Duodenal mucosa (tissue), 2 donors: ENCODE results near the gene ASTN2.

Source experiments
- H3K27ac ChIP-seq: one replicate; pipeline ENCODE4 v1.7.0; 2013; ENCODE audit warnings: low read depth, low read length
- H3K27me3 ChIP-seq, 2 donors: one replicate each; pipeline ENCODE4 v1.7.0; 2013; ENCODE audit warnings: low read length in 2 of 2, control low read depth in 1 of 2; ENCODE audit not compliant: insufficient read depth in 2 of 2, control insufficient read depth in 1 of 2
- H3K36me3 ChIP-seq, 2 donors: one replicate each; pipeline ENCODE4 v1.7.0; 2013; ENCODE audit warnings: low read length in 2 of 2, control low read depth in 1 of 2; ENCODE audit not compliant: insufficient read depth in 2 of 2, control insufficient read depth in 1 of 2
- H3K4me1 ChIP-seq, 2 donors: one replicate each; pipeline ENCODE4 v1.7.0; 2013; ENCODE audit warnings: low read length in 2 of 2, control low read depth in 1 of 2; ENCODE audit not compliant: insufficient read depth in 2 of 2, control insufficient read depth in 1 of 2
- H3K4me3 ChIP-seq, 2 donors: one replicate each; pipeline ENCODE4 v1.7.0; 2013; ENCODE audit warnings: low read length in 2 of 2, low read depth in 1 of 2
- H3K9ac ChIP-seq, 2 donors: one replicate each; pipeline ENCODE4 v1.7.0; 2013; ENCODE audit warnings: low read length in 2 of 2, low read depth in 1 of 2
- H3K9me3 ChIP-seq, 2 donors: one replicate each; pipeline ENCODE4 v1.7.0; 2013; ENCODE audit warnings: low read length in 2 of 2, control low read depth in 1 of 2; ENCODE audit not compliant: control insufficient read depth in 1 of 2

ASTN2 gene

DNA sequence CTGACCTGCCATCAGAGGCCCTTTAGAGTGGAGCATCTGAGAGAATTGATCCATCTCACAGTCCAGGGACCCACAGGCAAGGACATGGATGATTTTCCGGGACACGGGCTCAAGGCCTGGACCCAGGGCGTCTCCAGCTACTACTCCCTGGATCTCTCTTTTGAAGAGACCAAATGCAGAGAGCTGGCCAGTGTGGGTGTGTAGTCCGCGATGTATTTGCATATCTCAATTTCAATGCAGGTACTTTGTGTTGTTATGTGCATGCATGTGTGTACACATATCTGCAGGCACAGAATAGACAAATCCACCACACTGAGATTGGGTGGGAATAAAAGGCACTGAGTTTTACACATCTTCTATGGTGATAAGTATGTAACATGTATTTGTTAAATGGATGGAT is 30.8 kb upstream of the ASTN2 start:
- Histone ChIP-seq H3K9ac (no peak overlapping the region), H3K36me3 (no peaks in the 10 kb centered on the region), H3K27me3 (no peaks in the 10 kb centered on the region), H3K4me3 (no peak overlapping the region), H3K27ac (no peak overlapping the region), H3K9me3 (no peaks in the 10 kb centered on the region), H3K4me1 (no peaks in the 10 kb centered on the region)

DNA sequence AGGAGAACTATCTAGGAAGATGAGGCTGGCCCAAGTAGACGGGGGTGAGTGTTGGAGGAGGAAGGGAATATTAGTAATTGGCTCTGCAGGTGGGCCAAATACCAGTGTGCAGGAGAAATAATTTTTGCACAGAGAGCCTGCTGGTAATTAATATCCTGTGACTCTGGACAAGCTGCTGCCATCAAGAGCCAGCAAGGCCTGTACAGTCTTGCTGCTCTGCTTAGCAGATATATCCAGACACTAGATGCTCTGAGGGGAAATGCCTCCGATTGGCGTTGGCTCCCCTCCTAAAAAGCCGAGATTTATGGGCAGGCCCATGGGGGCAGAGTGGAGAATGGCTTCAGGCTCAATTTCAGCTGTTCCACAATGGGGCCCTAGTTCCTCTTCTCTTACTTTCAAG is 29.6 kb upstream of the ASTN2 start:
- H3K9ac ChIP-seq = no peak overlapping the region
- H3K9me3 ChIP-seq = no peaks in the 10 kb centered on the region
- no peaks in the 10 kb centered on the region for H3K36me3 ChIP-seq
- H3K4me3 ChIP-seq = no peak overlapping the region
- no peaks in the 10 kb centered on the region for H3K4me1 ChIP-seq
- H3K27ac ChIP-seq = no peak overlapping the region
- H3K27me3 ChIP-seq = no peaks in the 10 kb centered on the region

DNA sequence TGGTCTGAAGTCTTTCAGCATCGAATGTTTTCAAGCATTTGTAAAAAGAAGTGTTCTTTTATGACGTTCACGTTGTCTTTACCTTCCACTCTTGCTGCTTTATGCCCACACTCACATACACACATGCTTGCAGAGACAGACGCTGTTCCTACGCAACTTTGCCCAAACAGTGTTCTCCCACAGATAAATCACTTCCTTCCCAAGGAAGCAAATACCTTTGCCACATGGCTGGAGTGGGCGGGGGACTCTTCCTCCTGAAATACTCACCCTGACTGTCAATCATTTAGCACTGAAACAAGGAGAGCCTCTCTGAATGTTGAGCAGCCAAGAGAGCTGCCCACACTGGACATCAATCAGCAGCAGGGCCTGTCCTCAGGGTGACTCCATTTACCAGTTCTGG is 22.4 kb upstream of the ASTN2 start:
- Histone ChIP-seq H3K9ac (no peak overlapping the region), H3K4me3 (no peak overlapping the region), H3K27me3 (no peaks in the 10 kb centered on the region), H3K4me1 (no peaks in the 10 kb centered on the region), H3K9me3 (no peaks in the 10 kb centered on the region), H3K36me3 (no peaks in the 10 kb centered on the region), H3K27ac (no peak overlapping the region)

DNA sequence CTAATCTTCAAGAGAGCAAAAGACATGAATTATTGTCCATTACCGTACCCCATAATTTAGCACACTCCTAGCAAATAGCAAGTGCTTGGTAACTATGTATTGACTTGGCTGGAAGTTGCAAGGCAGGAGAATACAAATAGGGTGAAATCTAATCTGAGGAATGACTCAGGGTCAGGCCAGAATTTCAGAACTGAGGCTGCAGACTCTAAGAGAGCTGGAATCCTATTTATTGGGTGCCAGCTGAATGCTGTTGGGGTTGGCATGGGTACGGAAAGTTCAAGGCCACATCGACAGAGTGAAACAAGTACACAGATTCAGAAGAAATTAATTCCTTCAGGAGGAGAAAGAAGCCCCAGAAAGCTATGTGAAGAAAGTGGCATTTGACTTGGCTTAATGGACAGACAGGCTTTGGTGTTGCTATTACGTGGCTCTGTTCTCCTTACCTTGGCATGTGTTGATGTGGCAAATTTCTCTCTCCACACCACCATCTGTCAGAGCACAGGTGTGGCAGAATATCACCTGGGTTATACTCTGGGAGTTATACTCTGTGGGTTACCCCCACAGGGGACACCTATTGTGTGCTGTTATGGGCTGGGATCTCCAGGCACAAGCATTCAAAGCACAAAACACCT is 20.9 kb upstream of the ASTN2 start:
- no peak overlapping the region for H3K9ac ChIP-seq
- no peaks in the 10 kb centered on the region for H3K36me3 ChIP-seq
- no peak overlapping the region for H3K4me3 ChIP-seq
- H3K27me3 ChIP-seq = no peaks in the 10 kb centered on the region
- no peak overlapping the region for H3K27ac ChIP-seq
- no peaks in the 10 kb centered on the region for H3K4me1 ChIP-seq
- no peaks in the 10 kb centered on the region for H3K9me3 ChIP-seq

DNA sequence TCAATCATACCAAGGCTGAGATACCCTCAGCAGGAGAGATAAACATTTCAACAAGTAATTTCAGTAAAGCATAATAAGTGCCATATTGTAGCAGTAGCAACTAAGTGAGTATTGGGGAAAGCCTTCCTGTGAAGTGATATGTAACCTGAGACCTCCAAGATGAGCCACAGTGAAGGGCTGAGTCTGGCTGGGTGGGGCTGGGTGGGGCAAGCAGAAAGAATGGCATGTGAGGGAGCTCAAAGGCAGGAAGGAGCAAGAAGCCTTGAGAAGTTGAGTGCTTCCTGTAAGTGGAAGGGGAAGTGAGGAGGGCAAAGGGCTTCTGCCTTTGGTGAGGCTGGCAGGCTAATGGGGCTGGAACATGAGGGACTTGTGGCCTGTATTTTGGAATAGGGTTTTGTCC is 19.7 kb upstream of the ASTN2 start:
- Histone ChIP-seq H3K9ac (no peak overlapping the region), H3K4me1 (no peaks in the 10 kb centered on the region), H3K27ac (no peak overlapping the region), H3K9me3 (no peaks in the 10 kb centered on the region), H3K36me3 (no peaks in the 10 kb centered on the region), H3K27me3 (no peaks in the 10 kb centered on the region), H3K4me3 (no peak overlapping the region)

DNA sequence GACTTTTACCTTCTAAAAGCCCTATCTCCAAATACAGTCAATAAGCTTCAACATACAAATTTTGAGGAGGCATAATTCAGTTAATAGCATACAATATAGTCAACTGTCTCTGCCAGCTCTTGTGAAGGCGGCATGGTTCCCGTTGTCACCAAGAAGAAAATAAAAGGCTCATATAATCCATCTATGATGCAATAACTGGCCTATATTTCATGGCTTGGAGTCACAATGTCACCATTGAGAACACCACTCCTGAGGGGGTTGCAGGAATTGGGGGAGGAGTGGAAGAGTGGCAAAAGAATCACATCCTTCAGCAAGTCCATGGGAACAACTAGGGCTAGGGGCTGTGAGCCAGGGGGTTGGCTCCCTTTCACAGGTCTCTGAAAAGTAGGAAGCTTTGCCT is 16.0 kb upstream of the ASTN2 start:
- Histone ChIP-seq H3K9me3 (no peaks in the 10 kb centered on the region), H3K36me3 (no peaks in the 10 kb centered on the region), H3K9ac (no peak overlapping the region), H3K4me1 (no peaks in the 10 kb centered on the region), H3K27me3 (no peaks in the 10 kb centered on the region), H3K27ac (no peak overlapping the region), H3K4me3 (no peak overlapping the region)

DNA sequence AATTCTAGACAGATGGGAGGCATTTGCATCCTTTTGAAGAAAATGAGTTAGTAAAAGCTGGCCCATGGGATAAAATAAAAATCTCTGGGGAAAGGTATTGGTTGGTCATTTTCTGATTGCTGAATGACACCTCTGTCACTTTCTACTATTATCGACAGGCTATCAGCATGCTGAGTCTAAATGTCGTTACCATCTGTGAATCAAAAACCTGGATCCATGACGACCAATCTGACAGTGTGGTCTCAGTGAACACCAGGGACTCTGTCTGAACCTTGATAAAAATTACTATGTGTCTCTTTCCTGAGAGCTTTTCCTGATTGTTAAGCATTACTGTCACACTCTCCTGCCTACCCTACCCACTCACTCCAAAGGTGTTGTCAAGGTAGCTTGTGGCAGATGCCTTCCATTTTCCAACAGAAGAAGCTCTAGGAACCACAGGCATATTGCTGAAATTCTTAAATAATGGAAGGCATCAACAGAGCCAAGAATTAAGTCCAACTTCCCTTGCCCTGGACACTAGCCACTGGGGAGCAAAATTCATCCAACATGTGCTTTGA is 12.6 kb upstream of the ASTN2 start:
- no peaks in the 10 kb centered on the region for H3K9me3 ChIP-seq
- no peaks in the 10 kb centered on the region for H3K36me3 ChIP-seq
- no peak overlapping the region for H3K9ac ChIP-seq
- H3K4me1 ChIP-seq = no peaks in the 10 kb centered on the region
- H3K27me3 ChIP-seq = no peaks in the 10 kb centered on the region
- no peak overlapping the region for H3K27ac ChIP-seq
- no peak overlapping the region for H3K4me3 ChIP-seq

DNA sequence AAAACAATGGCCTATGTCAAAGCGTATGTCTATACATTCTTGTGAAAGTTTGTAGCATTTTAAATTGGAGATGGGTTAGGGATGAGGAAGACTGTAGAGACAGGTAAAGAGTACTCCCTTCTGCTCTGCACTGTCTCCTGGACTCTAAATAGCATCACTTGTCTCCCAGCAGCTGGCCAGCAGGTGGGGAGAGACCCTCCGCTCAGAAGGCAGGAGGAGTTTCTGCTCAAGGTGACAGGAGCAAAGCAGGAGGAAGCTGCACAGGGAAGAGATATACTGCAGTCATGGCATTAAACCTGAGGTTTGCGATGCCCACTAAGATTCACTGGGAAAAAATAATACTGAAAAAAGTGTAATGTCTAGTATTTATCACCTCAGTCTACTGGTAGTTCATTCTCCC is 10.7 kb upstream of the ASTN2 start:
- Histone ChIP-seq H3K9me3 (no peaks in the 10 kb centered on the region), H3K36me3 (no peaks in the 10 kb centered on the region), H3K27ac (no peak overlapping the region), H3K27me3 (no peaks in the 10 kb centered on the region), H3K4me3 (no peak overlapping the region), H3K9ac (no peak overlapping the region), H3K4me1 (no peaks in the 10 kb centered on the region)

DNA sequence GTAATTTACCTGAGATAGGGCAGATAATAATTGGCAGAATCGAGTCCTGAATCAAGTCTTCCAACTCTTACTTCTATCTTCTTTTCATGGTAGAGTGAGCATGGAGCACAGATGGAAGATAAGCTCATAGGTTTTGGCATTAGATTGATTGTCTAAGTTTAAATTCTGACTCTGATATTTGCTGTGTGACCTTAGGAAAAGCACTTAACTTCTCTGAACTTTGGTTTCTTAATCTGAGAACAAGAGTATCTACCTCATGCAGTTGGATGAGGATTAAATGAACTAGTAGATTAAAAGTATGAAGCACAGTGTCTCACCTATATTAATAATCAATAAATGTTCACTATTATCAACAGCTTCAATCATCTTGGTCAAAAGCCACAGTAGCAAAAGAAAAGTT is 9.4 kb upstream of the ASTN2 start:
- Histone ChIP-seq H3K36me3 (no peaks in the 10 kb centered on the region), H3K4me1 (no peaks in the 10 kb centered on the region), H3K27ac (no peak overlapping the region), H3K4me3 (no peak overlapping the region), H3K9ac (no peak overlapping the region), H3K9me3 (no peaks in the 10 kb centered on the region), H3K27me3 (no peaks in the 10 kb centered on the region)

DNA sequence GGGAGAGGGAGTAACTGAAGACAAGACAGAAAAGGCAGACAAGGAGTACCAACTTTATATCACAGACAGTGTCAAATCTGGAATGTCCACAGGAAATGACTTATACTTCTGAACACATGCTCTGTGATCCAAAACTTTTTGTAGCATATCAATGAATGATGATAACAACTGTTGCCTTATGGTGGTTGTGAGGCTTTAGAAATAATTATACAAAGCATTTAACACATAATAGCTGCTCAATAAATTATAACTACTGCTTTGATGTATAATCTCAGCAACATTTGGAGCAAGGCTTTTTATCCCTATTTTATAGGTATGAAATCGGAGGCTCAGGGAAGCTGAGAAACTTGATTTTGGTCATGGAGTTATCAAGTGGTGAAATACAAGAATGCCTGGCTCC is 3.3 kb upstream of the ASTN2 start:
- Histone ChIP-seq H3K27me3 (peaks cover 30 to 31% of the 10 kb centered on the region in 2 donors), H3K36me3 (no peaks in the 10 kb centered on the region), H3K9me3 (no peaks in the 10 kb centered on the region), H3K9ac (no peak overlapping the region), H3K4me3 (no peak overlapping the region), H3K4me1 (no peaks in the 10 kb centered on the region), H3K27ac (no peak overlapping the region)

DNA sequence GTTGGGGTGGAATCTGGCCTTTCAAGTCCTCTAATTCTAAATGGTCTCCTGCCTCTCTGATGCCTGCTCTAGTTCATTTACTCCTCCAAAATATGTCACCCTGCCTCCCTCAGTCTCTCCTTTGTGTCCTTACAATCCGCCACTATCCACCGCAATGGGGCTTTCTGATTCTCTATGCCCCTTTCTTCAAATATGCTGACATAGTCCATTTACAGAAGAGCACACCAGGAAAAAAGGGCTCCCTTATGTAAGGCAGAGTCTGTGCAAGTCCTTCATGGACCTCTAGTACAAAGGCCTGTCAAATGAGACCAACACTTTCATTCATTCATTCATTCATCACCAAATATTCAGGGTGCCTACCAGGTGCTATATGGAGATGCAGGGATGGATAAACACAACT is 2.0 kb upstream of the ASTN2 start:
- H3K9me3 ChIP-seq = no peaks in the 10 kb centered on the region
- H3K4me3 ChIP-seq = no peak overlapping the region
- no peak overlapping the region for H3K9ac ChIP-seq
- no peaks in the 10 kb centered on the region for H3K4me1 ChIP-seq
- H3K27ac ChIP-seq = no peak overlapping the region
- no peaks in the 10 kb centered on the region for H3K36me3 ChIP-seq
- peaks cover 41 to 43% of the 10 kb centered on the region in 2 donors for H3K27me3 ChIP-seq
